ENCODE measurements around the gene NTHL1. TPM values are rescaled to one million over a fixed set of nuclear protein-coding genes. Genes with fewer than 3 reads are reported as not detected.

The NTHL1 gene
- polyA plus RNA-seq, 5 donors: 21.0 to 41.2 (median 26.9) TPM

DNA sequence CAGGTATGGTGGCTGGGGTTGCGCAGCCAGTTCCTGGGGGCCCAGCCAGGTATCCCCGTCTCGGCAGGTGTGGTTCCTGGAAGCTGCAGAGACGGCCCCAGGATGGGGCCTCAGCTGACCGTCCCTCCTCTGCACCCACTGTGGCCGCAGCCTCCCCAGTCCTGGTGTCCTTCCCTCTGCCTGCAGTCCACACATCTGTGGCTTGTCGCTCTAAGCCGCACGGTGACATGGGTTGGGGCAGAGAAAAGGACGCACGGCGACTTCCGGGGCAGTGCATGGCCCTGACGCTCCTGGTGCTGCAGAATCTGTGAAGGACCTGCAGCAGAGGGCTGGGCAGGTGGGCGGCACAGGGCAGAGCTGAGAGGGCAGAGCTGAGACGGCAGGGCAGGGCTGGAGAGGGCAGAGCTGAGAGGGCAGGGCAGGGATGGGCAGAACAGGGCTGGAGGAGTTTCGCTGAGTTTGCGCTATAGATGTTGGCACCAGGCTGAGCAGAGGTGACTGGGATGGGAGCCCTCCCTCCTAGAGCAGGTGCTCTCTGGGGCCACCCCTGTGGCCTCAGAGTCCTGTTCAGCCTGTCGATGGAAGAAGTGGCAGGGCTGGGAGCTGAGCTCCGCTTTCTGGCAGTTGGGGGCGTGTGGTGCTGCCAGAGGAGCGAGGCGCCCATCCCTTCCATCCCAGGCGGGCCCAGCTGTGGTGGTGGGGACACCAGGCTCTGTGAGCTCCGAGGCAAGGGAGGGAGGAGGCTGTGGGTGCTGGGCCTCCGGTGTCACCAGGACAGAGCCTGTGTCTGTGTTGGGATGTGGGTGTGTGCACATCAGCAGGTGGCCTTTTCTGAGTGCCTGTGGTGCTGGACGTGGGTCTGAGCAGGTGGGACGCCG lies 23.2 kb upstream of the NTHL1 start:
- DNase-seq: no peak

DNA sequence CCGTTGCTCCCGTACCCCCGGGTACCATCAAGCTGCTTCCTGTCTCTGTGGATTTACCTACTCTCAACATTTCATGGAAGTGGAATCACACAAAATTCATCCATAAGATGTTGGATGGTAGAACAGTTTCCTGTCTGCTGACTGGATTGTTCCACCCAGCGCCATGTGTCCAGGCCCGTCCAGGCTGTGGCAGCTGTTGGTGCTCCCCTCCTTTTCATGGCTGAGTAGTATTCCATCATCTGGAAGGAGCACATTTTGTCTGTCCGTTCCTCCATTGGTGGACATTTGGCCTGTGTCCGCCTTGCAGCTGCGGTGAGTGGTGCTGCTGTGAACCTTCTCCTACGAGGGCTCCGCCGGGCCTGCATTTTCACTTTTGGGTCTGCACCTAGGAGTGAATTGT lies 18.5 kb upstream of the NTHL1 start:
- no peak for DNase-seq

DNA sequence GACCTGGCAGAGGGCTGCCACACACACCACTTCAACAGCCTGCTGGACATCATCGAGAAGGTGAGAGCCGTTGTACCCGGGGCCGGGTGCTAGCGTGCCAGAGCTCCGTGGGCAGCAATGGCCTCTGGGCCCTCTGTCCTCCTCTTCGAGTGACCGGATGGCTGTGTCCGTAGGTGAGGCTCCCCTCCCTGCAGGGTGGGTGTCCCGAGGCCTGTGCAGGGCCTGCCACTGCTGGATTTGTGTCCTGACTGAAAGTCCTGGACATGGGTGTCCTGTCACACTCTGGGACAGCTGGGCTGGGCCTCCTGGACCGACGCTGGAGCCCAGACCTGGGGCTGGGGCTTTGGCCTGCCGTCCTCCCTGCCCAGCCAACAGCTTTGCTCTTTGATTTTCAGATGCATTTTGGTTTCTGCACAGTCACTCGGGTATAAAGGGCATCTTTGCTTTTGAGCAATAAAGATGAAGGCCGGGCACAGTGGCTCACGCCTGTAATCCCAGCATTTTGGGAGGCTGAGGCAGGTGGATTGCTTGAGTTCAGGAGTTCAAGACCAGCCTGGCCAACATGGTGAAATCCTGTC lies 16.8 kb upstream of the NTHL1 start:
- DNase-seq: no peak

DNA sequence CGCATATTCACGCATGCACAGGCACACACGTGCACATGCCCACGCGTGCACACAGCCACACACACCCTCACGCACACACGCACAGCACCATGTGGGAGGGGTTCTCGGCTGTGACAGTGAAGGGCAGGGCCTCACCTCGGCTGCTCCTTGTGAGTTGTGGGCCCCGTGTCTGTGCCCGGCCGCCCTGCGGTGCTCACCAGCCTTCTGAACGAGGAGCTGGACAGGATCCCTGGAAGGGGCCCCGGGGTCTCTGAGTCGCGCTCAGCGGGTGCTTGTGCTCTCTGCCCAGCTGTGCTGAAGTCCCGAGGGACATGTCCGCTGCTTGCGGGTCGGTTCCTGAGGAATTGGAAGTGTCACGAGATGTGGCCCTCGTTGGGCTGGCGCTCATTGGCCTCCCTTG lies 16.2 kb upstream of the NTHL1 start:
- DNase-seq: no peak

DNA sequence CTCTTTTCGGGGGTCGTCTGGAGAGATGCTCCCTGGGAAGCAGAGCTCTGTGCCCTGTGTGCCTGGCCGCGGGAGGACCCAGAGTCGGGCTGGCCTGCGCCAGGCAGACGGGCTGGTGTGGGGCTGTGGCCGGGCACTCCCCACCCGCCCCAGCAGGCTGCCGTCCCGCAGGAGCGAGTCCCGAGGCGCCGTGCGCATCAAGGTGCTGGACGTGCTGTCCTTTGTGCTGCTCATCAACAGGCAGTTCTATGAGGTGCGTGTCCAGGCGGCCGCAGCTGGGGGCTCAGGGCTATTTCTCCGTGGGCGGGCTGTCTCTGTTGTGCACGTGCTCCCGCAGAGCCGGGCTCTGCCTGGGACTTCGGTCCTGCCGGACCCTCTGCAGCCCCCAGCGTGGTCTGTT lies 15.2 kb upstream of the NTHL1 start:
- no peak for DNase-seq

DNA sequence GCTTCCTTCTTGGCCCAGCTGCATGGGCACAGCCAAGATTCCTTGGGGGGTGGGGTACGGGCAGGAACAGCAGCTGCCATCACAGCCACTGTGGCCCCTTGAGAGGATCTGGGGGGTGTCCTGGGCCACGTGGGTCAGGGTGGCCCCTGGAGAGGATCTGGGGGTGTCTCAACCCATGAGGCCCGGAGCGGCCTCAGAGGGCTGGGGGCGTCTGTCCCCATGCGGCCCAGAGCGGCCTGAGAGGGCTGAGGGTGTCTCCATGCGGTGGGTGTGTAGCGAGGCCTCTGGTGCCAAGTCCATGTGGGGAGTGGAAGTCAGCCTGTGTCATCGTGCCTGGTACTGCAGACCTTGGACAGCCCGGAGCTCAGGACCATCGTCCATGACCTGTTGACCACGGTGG lies 13.9 kb upstream of the NTHL1 start:
- DNase-seq: no peak

DNA sequence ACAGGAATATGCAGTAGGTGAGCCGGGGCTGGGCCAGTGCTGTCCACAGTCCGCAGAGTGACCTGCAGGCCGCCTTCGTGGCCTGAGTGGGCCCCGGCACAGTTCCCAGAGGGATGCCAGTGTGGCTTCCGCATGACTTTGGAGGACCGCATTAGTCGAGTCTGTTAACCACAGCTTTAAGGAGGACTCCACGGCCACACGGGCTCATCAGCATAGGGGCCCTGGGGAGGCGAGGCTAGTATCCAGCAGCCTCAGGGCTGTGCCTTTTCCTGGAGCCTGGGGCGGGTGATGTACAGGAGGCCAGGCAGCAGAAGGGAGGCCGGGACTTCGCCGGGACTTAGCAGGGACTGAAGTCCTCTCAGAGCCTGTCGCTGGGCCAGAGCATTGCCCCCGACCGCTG lies 13.4 kb upstream of the NTHL1 start:
- DNase-seq: no peak

DNA sequence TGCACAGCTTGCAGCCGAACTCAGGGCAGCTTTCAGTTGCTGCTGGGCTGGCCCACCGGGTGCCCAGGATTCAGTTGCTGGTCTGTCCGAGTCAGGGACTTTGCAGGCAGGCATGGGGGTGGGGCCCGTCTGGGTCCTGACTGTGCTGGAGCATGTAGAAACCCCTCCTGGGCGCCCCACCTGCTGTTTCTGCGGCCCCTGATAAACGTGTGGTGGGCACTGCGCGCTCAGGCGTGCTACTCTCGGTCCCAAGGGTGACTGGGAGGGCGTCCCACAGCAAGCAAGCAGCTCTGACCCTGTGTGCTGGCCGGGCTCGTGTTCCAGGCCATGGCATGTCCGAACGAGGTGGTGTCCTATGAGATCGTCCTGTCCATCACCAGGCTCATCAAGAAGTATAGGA lies 12.7 kb upstream of the NTHL1 start:
- no peak for DNase-seq

DNA sequence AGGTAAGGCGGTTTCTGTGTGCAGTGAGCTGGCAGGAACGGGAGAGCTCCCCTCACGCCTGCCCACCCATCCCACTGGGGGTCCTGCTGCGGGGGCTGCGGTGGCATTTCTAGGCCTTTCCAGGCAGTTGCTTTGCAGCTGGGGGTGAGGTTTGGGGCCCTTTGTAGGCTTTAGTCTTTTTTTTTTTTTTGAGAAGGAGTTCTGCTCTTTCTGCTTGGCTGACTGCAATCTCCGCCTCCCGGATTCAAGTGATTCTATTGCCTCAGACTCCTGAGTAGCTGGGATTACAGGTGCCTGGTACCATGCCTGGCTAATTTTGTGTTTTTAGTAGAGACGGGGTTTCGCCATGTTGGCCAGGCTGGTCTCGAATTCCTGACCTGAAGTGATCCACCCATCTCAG lies 11.2 kb upstream of the NTHL1 start:
- no peak for DNase-seq

DNA sequence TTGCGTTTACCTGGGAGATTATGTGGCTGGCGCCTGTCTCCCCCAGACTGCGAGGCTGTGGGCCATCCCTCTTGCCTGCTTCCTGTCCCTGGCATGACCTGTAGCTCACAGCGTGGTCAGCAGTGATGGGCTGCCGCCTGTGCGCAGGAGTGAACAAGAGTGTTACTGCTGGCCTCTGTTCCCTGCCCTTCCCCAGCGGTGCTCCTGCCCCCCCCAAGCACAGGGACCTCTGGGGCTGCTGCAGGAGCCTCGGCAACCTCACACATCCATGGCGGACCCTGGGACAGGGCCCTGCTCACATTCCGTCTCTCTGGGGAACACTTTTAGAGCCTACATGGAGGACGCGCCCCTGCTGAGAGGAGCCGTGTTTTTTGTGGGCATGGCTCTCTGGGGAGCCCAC lies 10.8 kb upstream of the NTHL1 start:
- DNase-seq: no peak

DNA sequence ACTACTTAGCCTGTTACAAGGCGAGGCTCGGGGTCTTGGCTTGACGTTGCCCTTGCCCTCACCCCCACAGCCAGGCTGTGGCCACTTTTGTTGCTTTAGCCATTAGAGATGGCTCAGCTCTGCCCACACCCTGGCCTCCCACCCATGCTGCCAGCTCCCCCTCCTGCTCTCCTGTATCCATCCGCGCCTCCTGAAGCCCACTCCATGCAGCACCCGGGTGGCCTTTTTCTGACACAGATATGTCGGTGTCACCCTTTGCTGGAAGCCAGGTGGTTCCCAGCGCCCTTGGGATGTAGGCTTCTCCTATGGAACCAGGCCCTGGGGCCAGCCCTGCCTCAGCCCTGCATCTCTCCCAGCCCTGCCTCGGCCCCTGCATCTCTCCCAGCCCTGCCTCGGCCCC lies 9.8 kb upstream of the NTHL1 start:
- DNase-seq: no peak

DNA sequence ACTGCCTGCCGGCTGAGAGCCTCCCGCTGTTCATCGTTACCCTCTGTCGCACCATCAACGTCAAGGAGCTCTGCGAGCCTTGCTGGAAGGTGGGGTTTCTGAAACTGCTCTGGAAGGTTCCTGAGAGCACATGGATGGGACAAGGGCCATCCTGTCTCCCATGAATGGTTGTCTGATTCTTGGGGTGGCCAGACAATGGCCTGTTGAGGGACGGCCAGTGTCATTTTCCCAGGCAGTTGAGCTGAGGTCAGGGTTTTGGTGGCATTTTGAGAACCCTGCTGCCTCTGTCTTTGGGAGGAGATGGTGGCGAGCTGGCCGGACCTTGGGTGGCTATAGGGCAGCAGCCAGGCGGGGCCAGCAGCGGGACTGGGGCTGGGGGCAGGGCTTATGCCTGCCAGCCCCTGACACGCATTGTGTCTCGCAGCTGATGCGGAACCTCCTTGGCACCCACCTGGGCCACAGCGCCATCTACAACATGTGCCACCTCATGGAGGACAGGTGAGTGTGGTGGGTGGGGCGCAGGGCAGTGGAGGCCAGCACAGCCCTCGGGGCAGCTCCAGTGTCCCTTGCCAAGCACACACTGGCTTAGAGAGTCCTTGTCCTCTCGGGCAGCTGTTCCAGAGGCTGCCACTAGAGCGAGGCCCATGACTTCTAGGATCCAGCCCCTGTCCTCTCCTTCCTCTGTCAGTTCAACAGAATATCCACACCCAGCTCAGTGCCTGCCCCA lies 9.2 kb upstream of the NTHL1 start:
- DNase-seq: no peak

DNA sequence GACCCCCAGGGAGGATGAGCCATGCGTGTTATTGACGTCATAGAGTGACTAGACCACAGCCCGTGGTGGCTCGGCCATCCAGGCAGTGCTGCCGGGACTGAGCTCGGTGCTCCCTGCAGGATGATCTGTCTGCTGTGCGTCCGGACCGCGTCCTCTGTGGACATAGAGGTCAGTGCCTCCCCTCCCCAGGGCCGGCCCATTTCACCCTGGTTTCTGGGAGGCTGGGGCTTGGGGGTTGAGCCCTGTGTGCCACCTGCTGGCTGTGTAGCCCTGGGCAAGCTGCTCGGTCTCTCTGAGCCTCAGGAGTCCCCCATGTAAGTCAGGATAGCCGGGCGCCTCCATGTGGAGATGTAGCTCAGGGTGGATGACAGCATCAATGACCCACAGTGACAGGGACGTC lies 8.4 kb upstream of the NTHL1 start:
- DNase-seq: no peak

DNA sequence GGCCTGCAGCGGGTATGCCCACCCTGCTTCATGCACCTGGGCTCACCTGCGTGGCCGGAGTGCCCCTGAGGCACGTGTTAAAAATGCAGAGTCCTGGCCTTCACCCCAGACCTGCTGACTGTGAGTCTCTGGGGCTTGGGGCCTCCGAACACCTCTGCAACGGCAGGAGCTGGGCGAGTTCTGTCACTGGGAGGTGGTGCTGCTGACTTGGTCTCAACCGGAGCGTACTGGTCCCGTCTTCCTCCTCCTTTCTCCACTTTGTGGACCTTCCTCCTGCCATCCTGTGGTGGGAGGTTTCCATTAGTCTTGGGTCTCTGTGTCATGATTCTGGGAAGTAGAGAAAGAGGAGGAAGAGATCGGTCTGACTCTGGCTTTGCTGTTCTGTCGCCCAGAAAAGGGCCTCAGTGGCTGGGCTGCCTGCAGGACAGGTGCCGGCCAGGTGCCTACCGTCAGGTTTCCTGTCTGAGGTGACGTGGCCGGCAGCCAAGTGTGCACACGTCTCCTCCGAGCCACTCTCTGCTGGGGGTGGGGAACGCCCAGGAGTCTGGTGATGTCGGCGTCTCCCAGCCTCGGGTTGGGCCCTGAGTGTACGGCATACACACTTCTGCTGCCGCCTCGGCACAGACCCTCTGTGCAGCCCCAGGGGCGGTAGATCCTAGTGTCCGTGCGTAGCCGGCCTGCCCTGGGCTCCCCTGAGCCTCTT lies 7.1 kb upstream of the NTHL1 start:
- DNase-seq: no peak

DNA sequence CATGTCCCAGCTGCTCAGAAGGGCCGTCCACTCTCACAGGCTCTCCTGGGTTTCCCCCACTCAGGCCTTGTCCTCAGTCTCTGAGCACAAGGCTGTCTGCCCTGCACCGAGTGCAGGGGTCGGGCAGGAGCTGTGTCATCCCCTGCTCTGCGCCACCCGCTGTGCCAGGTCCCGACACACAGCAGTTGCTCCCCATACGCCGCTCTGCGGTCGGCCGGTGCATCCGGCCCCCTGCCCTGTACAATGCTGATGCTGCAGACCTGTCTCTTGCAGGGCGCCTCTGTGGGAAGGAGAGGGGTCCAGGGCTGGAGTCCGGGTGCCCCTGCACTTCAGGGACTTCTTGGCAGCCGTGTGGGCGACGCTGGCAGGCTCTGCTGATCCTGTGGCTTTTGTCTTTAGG lies 6.3 kb upstream of the NTHL1 start:
- DNase-seq: no peak

DNA sequence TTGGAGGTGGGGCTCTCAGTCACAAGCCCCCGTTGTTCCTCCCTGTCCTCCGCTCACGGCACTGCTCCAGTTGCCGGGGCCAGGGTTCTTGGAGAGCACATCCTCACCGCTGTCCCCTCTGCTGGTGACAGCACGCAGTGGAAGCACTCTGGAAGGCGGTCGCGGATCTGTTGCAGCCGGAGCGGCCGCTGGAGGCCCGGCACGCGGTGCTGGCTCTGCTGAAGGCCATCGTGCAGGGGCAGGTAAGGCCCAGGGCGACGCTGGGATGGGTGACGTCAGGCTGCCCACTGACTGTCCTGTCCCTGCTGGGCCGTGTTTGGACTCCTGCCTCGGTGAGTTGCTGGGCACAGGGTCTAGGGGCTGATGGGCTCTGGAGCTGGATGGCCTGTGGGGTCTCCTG lies 5.6 kb upstream of the NTHL1 start:
- DNase-seq: no peak

DNA sequence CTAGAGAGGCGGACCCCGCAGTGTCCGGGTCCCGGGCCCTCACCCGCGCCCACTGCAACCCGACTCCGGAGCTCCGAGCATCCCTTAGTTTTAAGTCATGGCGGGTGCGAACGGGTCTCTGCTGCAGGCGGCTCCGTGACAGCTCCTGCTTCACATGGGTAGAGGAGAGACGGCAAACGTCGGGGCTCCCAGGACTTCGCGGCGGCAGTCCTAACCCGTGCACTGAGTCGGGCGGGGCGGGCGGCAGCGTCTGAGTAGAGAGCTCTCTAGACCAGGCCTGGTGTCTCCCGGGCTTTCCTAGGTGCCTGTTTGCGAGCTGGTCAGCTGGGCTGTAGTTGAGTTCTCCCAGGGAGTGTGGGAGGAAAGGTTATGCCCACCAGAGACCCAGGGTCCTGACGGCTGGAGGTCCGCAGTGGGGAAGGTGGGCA lies 496 bp upstream of the NTHL1 start:
- DNase-seq: no peak

DNA sequence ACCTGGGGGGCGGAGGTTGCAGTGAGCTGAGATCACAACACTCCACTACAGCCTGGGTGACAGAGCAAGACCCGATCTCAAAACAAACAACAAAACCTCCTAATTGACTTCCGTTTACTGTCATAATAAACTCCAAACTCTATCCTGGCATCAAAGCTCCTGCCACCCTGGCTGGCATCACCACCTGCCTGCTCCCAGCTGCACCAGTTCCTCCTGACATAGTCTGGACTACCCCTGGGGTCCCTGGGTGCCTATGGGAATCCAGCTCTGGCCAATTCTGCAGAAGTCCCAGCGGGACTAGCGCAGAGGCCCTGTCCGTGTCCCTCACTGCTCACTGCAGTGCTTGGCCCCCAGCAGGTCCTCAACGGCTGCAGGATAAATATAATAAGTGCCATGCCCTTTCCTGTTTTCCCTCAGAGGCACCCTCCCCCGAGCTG lies 723 bp downstream of the NTHL1 start:
- no peak for DNase-seq

DNA sequence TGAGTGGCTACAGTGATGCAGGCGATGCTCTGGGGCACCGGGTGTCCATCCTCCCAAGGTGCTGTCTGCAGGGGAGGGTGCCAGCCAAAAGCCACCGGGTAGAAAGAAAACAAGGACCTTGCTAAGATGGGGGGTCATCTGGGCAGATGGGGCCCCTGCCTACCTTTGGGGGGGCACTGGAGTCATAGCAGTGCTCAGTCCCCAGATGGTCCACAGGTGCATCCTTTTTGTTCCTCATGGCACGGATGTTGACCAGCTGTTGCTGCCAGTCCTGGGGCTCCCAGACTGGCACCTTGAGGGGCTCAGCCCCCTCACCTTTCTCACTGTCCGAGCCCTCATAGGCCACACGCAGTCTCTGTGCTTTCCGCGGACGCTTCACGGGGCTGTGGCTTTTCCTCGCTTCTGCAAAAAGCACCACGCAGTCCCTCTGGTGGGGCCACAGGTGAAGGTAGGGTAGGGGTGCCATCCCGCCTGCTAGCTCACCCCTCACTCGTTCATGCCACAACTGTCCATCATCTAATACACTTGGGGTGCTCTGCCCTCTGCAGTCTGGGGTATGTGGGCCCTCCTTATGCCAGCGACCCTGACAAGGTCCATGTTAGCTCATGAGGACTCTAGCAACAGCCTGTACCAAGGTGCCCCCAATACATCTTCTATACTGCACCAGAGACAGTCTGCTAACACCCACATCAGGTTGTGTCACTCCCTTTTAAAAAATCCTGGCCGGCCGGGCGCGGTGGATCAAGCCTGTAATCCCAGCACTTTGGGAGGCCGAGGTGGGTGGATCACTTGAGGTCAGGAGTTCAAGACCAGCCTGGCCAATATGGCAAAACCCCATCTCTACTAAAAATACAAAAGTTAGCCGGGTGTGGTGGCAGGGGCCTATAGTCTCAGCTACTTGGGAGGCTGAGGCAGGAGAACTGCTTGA lies 1.4 kb downstream of the NTHL1 start:
- DNase-seq: no peak

DNA sequence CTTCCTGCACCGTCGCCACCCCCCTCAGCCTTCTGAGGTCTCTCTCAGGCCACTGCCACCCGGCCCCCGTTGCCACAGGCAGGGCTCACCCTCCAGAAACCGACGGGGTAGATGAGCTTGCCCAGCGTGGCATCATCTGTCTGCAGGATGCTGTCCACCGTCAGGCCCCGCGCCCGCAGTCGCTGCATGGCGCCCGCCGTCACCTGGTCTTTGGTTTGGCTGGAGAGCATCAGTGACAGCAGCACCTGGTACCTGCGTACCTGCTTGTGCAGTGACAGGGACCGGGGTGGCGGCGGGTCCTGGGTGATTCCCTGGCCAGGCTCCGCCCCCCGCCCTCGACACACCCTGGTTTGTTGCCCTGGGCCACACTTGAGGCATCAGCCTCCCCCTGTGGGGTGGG lies 3.1 kb downstream of the NTHL1 start:
- DNase-seq: no peak

All from right lung (tissue), 5 donors.